UCSD-AML1 (cell line): ENCODE data around the gene RBM25.

Experiments
- DNase-seq: peaks from one replicate; lab custom pipeline; 2025; ENCODE audit not compliant: unreplicated experiment; lab: John Stamatoyannopoulos, UW

The RBM25 gene

DNA sequence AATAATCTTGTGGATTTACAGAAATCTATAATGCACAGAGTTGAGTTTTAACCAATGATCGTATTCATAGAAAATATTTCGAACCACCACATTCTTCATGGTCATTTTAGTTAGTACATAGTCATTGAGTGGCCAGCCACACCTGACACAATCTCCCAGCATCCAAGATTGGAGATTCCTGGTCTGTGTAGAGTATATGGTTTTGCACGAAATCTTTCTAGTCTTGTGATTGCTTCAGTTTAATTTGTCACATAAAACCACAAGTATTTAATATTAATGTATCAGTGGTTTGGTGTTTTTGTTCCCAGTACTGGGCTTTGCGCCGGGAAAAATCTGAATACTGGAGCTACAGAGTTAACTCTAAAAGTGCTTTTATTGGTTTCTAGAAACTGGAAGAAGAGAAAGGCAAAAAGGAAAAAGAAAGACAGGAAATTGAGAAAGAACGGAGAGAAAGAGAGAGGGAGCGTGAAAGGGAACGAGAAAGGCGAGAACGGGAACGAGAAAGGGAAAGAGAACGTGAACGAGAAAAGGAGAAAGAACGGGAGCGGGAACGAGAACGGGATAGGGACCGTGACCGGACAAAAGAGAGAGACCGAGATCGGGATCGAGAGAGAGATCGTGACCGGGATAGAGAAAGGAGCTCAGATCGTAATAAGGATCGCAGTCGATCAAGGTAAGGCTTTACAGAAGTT, 44.6 kb downstream of the RBM25 start:
- no peak for DNase-seq

DNA sequence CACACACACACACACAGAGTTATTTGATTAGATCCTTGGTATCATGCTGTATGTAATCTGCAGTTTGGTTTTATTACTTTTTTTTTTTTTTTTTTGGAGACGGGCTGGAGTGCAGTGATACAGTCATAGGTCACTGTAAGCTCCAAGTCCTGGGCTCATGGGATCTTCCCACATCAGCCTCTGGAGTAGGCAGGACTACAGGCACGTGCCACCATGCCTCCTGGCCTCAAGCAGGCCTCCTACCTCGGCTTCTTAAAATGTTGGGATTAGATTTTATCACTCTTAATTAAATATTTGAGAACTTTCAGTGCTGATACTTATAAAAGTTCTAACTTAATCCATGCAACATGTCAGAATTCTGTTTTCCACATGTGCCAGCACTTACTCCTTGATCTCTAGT, 46.7 kb downstream of the RBM25 start:
- no peak for DNase-seq

DNA sequence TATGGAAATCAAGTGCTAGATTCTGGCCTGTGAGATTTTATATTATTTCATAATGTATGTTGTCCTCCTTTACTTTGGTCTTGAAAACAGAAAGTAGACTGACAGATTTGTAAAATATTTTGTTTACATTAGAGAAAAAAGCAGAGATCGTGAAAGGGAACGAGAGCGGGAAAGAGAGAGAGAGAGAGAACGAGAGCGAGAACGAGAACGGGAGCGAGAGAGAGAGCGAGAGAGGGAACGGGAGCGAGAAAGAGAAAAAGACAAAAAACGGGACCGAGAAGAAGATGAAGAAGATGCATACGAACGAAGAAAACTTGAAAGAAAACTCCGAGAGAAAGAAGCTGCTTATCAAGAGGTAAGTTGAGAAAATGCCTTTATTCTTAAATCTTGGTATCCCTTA, 47.4 kb downstream of the RBM25 start:
- no peak for DNase-seq

DNA sequence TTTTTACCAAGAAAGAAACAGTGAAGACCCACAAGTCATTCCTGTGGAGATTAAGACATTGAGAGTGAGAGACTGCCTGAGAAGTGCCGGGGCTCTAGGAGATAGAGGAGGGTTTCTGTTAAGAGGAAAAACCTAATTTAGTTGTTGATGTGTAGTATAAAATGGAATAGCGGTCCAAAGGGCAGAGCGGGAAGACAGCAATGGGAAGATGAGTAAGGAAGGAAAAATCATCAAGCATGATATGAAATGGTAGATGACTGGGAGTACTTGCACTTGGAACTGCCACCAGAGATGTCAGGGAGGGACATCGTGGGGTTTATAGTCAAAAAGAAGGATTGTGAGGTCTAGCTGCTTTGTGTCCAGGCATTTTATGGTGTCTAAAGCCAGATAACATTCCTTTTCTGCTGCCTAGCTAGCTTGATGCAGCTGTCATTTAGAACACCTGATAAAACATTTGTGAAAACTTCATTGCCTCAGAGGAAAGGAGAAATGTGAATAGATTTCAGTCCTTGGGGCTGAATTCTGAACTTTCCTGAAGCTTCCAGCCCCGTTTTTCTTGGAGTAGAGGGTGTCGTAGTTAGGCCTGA, 57.8 kb downstream of the RBM25 start:
- no peak for DNase-seq

DNA sequence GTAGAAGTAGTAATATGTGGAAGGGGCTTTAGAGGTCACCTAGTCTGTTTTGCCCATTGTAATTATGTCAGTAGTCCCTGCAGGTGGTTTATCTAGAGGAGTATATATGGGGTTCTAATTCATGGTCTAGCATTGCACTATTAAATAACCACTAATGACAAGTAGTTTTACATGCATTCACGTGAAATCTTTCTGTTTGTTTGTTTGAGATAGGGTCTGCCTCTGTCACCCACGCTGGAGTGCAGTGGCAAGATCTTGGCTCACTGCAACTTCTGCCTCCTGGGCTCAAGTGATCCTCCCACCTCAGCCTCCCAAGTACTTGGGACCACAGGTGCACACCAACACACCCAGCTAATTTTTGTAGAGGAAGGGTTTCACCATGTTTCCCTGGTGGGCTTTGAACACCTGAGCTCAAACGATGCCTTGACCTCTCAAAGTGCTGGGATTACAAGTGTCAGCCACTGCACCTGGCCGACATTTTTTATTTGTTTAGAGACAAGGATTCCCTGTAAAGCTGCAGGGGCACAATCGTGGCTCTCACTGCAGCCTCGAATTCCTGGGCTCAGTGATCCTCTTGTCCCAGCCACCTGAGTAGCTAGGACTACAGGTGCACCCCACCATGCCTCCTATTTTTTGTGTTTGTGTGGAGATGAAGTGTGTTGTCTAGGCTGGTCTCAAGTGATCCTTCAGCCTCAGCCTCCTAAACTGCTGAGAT, 66.0 kb downstream of the RBM25 start:
- no peak for DNase-seq

DNA sequence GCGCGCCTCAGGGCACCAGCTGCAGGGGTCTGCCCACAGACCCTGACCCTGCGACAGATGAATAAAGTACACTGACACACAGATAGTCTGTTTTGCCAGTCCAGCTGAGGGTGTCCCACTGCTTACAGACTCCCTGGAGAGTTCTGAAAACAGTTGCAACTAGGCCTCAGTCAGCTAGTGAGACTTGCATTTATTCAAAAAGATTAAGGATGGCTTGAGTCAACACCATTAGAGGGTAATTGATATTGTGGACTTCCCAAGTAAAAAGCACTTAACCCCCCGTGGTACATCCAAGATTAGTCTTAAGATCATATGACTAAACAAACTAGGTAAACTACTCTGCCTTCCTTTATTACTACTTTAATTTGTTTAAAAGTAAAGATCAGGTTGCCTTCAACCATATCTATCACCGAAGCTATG, 66.8 kb downstream of the RBM25 start:
- DNase-seq, result no peak

DNA sequence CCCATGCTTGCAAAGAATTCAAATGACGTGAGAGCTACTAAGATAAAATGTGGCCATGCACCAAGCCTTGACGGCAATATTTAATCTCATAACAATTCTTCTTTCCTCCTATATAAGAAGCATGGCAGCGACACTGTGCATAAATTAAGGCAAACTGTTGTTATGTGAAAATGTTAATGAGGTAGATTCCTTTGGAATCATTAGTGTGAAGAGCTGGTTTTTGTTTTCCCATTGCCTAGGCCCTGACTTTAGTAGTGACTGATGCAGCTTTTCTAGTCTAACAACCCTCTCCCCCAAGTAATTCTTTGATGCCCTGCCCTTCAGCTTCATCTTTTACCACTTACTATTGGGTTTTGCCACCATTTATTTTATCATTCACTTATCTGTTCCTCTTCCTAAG, 67.4 kb downstream of the RBM25 start:
- no peak for DNase-seq

DNA sequence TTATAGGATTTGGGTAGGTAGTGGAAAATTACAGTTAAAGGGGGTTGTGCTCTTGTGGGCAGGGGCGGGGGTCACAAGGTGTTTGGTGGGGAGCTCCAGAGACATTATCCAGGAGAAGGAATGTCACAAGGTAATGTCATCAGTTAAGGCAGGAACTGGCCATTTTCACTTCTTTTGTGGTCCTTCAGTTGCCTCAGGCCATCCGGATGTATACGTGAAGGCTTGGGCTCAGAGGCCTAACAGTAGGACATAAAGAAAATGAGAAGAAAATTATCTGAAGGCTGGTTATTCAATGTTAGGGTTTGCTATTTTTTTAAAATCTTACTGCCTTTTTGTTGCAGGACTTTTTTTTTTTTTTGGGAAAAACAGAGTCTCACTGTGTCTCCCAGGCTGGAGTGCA, 75.5 kb downstream of the RBM25 start:
- DNase-seq, result no peak

DNA sequence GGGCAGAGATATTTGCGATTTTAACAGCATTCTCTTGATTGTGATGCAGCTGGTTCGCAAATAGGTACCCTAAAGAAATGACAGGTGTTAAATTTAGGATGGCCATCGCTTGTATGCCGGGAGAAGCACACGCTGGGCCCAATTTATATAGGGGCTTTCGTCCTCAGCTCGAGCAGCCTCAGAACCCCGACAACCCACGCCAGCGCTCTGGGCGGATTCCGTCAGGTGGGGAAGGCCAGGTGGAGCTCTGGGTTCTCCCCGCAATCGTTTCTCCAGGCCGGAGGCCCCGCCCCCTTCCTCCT, 77.7 kb downstream of the RBM25 start:
- DNase-seq, result no peak

DNA sequence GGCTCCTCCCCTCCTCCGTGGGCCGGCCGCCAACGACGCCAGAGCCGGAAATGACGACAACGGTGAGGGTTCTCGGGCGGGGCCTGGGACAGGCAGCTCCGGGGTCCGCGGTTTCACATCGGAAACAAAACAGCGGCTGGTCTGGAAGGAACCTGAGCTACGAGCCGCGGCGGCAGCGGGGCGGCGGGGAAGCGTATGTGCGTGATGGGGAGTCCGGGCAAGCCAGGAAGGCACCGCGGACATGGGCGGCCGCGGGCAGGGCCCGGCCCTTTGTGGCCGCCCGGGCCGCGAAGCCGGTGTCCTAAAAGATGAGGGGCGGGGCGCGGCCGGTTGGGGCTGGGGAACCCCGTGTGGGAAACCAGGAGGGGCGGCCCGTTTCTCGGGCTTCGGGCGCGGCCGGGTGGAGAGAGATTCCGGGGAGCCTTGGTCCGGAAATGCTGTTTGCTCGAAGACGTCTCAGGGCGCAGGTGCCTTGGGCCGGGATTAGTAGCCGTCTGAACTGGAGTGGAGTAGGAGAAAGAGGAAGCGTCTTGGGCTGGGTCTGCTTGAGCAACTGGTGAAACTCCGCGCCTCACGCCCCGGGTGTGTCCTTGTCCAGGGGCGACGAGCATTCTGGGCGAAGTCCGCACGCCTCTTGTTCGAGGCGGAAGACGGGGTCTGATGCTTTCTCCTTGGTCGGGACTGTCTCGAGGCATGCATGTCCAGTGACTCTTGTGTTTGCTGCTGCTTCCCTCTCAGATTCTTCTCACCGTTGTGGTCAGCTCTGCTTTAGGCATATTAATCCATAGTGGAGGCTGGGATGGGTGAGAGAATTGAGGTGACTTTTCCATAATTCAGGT, 78.3 kb downstream of the RBM25 start, which contains the start of gene PSEN1:
TSS of gene PSEN1 (plus strand) at position 121 of the 839 bp plus-strand sequence. CDS start 11,513 bp downstream, outside the sequence.
- DNase-seq, result peak; percentile 95

DNA sequence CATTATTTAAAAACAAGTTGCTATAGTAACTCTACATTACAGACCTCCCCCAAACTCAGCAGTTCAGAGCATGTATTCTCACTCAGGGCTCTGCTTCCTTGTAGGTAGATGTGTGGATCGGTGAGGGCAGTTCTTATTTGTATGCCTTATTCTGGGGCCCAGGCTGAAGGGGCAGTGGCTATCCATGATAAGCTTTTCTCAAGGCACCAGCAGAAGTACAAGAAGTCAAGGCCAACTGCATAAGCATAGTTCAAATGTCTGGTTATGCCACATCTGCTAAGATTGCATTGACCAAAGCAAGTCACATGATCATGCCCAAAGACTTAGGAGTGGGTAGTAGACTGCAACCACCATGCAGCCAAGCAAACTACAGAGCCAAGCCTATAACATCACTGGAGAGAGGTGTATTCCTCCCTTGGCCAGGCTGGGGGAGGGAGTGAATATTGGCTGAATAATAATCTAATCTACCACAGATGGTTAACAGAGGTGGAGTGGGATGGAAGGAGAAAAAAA, 82.5 kb downstream of the RBM25 start:
- no peak for DNase-seq

DNA sequence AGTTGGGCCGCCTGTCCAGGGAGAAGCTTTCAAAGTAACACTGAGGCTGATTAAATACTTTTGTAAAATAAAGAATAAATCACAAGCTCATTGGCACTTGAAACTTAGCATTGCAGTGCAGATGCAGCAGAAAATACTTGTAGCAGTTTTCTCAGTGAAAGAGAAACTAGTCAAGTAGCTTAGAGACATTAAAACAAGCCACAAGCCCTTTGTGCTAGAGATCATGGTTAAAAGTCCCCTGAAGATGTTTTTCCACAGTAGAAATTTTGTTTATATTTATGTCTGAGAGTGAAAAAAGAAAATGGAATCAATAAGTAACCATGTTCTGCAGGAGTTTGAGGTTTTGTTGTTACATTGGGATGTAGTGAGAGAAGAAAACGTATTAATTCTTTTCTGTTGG, 83.9 kb downstream of the RBM25 start:
- no peak for DNase-seq

DNA sequence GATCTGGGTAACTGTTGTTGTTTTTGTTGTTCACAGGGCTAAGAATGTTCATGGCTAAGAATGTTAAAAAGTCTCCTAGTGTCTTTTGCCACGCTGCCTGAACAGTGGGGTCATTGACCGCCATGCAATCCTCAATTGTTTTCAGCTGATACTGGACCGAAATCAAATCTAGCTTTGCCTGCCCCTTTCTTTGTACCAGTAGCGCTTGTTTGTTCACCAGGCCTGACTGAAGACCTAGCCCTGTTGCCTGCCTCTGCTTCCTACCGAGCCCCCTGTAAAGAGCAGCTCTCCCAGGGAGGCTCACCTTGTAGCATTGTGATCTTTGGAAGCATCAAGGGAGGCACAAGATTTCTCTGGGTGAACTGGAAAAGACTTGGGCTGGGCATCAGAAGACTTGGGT, 84.7 kb downstream of the RBM25 start:
- no peak for DNase-seq

DNA sequence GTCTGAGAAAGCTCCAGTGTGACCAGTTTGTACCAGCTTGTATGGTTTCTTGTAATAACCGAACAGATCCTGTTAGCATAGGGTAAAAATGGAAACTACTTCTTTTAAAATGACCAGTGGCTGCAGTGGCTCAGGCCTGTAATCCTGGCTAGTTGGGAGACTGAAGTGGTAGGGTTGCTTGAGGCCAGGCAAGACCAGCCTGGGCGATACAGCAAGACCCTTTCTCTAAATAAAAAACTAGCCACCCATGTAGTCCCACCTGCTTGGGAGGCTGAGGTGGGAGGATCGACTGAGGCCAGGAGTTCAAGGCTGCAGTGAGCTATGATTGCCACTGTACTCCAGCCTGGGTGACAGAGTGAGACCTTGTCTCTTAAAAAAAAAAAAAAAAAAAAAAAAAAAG, 85.3 kb downstream of the RBM25 start:
- DNase-seq, result no peak

DNA sequence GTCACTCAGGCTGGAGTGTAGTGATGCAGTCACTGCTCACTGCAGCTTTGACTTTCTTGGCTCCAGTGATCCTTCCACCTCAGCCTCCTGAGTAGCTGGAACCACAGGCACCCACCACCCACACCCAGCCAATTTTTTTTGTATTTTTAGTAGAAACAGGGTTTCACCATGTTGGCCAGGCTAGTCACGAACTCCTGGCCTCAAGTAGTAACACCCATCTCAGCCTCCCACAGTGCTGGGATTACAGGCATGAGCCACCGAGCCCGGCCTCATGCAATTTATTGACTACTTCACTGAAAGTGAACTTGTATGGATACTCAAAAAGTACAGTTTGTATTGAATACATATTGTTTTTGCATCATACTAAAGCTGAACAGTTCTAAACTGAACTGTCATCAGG, 87.0 kb downstream of the RBM25 start:
- no peak for DNase-seq

DNA sequence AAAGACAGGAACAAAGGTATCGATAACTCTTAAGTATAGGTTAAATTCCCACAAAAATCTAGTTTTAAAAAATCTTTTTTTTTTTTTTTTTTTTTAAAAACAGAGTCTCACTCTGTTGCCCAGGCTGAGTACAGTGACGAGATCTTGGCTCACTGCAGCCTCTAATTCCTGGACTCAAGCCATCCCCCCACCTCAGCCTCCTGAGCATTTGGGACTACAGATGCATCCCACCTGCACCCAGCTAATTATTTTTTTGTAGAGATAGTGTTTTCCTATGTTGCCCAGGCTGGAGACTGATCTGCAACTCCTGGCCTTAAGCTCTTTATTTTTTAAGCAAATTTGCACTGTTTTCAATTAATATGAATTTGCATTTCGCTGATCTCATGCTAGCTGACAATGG, 87.8 kb downstream of the RBM25 start:
- no peak for DNase-seq

DNA sequence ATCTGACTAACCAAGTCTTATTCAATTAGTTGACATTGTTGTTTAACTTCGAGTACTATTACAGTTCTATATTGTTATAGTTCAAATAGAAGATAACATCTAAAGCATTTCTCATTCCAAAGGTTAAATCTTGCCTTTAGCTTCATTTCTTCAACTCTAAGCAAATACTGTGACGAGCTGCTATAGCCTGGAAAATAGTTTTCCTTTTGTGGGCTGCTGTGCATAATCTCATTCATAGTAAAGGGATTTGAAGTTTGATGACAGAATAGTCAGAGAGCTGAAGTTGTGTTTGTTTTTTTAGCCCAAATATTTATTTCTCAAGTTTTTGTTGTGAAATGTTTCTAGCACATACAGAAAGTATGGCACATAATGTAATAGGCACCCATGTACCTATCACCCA, 91.4 kb downstream of the RBM25 start:
- no peak for DNase-seq

DNA sequence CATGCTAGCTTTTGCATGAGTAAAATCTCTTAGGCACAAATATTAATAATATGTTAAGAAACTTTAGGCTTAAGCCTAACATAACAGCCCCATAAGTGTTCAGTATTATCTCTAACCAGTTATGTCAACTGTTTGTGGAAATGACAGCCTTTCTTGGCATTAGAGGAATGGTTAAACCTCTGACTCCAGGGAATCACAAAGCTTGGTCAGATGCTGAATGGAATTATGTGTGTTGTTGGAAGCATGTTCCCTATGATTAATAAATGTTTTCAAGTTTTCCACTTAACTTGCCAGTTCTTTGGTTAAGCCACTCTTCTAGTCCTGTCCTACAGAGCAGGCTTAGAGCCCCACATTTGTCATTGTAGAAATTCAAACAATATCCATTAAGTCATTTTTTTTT, 94.9 kb downstream of the RBM25 start:
- no peak for DNase-seq

DNA sequence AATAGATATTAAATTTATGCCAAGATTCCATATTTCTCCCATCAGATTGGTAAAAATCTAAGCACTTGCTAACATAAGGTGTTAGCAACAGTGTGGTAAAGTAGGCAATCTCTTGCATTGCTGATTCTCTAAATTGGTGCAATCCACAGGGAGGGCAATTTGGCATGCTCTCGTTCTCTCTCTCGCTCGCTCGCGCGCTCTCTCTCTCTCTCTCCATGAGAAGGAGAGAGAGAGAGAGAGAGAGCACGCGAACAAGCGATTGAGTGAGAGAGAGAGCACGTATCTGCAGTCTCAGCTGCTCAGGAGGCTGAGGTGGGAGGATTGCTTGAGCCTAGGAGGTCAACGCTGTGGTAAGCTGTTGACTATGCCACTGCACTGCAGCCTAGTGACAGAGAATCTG, 103.9 kb downstream of the RBM25 start:
- DNase-seq, result no peak

DNA sequence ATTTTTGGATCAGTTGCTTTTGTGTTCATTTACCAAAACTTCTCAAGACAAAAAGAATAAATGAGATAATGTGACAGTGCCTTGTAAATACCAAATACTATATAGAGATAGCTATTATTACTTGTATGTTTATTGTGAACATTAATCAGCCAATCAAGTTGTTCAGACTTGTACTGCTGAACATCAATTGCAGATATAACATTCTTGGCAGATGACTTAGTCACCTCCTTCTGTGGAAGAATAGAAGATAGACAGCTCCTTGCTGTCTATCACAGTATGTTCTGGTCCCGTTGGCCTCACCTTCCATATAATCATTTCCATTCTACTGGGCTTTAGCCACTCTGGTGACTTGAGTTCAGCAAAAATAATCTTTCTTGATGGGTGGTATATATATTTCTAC, 108.1 kb downstream of the RBM25 start:
- no peak for DNase-seq

DNA sequence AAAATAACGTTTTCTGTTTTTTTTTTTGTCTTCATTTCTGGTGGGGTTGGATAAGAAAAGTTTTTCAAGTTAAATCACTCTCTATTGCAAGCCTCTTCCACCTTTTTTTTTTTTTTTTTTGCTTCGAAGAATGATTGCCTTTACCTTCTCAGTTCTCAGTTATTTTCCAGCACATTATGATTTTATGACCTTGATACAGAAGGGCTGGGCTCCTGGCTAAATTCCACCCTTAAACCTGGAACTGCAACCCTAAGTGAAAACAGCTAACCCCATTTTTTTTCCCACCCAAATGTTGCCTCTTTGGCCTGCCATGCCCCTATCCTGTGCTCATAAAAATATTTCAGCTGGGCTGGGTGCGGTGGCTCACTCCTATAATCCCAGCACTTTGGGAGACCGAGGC, 109.4 kb downstream of the RBM25 start:
- DNase-seq, result no peak

DNA sequence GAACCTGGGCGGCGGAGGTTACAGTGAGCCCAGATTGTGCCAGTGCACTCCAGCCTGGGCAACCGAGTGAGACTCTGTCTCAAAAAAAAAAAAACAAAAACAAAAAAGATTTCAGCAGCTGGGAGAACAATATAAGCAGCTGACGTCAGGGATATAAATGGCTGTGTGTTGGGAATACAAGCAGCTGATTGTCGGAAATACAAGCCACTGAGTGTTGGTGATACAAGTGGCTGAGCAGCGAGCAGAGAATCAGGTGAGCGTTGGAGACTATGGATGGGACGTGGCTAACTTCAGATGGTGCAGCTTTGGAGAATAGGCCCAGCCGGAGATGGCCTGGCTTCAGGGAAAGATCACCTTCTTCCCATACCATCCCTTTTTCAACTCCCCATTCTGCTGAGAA, 109.9 kb downstream of the RBM25 start:
- no peak for DNase-seq
